Cardiac muscle cell (in vitro differentiated cells and primary cell): ENCODE data around the gene RAD9B. TPM values are rescaled to one million over a fixed set of nuclear protein-coding genes. Genes with fewer than 3 reads are reported as not detected.
A peak's percentile ranks its signal among the peaks of the same experiment; 100 is the strongest.

Source experiments
- DNase-seq, 2 donors: peaks; one replicate each; pipeline versions ENCODE4 v3.0.0 to v3.0.0-alpha.2; 2010 to 2017; ENCODE audit warnings: low read depth in 1 of 2, low spot score in 1 of 2
- H3K27ac ChIP-seq: fragments of 200-600 bp; sonication (generic); 2 replicates; pipeline ENCODE4 v1.5.1; 2016
- H3K27me3 ChIP-seq: fragments of 200-600 bp; sonication (generic); 2 replicates; pipeline ENCODE4 v1.6.0; 2016; ENCODE audit warnings: control low read depth
- H3K36me3 ChIP-seq: fragments of 200-600 bp; sonication (generic); 2 replicates; pipeline ENCODE4 v1.5.1; 2016; ENCODE audit warnings: control low read depth
- H3K4me1 ChIP-seq: fragments of 200-600 bp; sonication (generic); 2 replicates; pipeline ENCODE4 v1.8.1; 2017; ENCODE audit warnings: low read depth, mild to moderate bottlenecking, mixed run types
- H3K4me3 ChIP-seq: fragments of 200-600 bp; sonication (generic); 2 replicates; pipeline ENCODE4 v1.5.1; 2016; ENCODE audit warnings: mild to moderate bottlenecking
- H3K9me3 ChIP-seq: fragments of 200-600 bp; sonication (generic); 2 replicates; pipeline ENCODE4 v1.5.1; 2017; ENCODE audit warnings: low read depth, mild to moderate bottlenecking, control low read depth
- polyA plus RNA-seq: library from polyadenylated mRNA; unstranded; fragments of >200 nt; fragmentation: Nextera tagmentation; extraction: Ambion mirVana; gene quantifications from 2 replicates; pipeline ENCODE4 v1.2.1, GENCODE V29; 2016
- total RNA-seq: library from RNA; depleted of rRNA; stranded (reverse); fragments of >200 nt; gene quantifications from 2 replicates; pipeline ENCODE4 v1.2.3, GENCODE V29; 2016
- TF ChIP-seq, protein P1 (sequence below): IDR thresholded peaks from 2 replicates; pipeline ENCODE4 v1.5.1; 2012; ENCODE audit warnings: low read depth, mild to moderate bottlenecking, low read length

Gene RAD9B
- total and polyA plus RNA-seq, 2 experiments from 2014 or later = 1.1 to 2.3 TPM

DNA sequence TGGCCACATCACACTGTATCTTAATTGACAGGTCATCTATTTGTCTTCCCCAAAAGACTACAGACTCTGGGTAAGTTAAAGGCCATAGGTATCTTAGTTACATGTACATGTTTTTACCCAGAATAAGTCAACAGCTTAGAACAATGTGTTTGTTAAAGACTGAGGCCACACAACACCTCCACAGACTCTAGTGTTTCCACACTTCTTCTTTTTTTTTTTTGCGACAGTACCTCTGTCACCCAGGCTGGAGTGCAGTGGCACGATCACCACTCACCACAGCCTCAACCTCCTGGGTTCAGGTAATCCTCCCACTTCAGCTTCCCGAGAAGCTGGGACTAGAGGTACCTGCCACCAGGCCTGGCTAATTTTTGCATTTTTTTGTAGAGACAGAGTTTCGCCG, 35.3 kb upstream of the RAD9B start:
- TF ChIP-seq, protein P1, sequence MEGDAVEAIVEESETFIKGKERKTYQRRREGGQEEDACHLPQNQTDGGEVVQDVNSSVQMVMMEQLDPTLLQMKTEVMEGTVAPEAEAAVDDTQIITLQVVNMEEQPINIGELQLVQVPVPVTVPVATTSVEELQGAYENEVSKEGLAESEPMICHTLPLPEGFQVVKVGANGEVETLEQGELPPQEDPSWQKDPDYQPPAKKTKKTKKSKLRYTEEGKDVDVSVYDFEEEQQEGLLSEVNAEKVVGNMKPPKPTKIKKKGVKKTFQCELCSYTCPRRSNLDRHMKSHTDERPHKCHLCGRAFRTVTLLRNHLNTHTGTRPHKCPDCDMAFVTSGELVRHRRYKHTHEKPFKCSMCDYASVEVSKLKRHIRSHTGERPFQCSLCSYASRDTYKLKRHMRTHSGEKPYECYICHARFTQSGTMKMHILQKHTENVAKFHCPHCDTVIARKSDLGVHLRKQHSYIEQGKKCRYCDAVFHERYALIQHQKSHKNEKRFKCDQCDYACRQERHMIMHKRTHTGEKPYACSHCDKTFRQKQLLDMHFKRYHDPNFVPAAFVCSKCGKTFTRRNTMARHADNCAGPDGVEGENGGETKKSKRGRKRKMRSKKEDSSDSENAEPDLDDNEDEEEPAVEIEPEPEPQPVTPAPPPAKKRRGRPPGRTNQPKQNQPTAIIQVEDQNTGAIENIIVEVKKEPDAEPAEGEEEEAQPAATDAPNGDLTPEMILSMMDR = no peak
- H3K36me3 ChIP-seq = peaks cover 6% of the 10 kb centered on the region
- H3K4me1 ChIP-seq = peaks cover 6% of the 10 kb centered on the region
- DNase-seq = no peak
- peak overlapping the region; percentile 83 for H3K4me3 ChIP-seq
- no peaks in the 10 kb centered on the region for H3K9me3 ChIP-seq
- H3K27me3 ChIP-seq = no peaks in the 10 kb centered on the region
- H3K27ac ChIP-seq = no peak overlapping the region

GRCh38 chr12:110467847-110468213, 34.3 kb upstream of the RAD9B start:
- peak overlapping the region; percentile 83 for H3K4me3 ChIP-seq
- H3K36me3 ChIP-seq = peaks cover 6% of the 10 kb centered on the region
- TF ChIP-seq, protein P1 = no peak
- peak overlapping the region; percentile 88 for H3K27ac ChIP-seq
- peaks cover 6% of the 10 kb centered on the region for H3K4me1 ChIP-seq
- H3K27me3 ChIP-seq = no peaks in the 10 kb centered on the region
- no peaks in the 10 kb centered on the region for H3K9me3 ChIP-seq
- no peak for DNase-seq

DNA sequence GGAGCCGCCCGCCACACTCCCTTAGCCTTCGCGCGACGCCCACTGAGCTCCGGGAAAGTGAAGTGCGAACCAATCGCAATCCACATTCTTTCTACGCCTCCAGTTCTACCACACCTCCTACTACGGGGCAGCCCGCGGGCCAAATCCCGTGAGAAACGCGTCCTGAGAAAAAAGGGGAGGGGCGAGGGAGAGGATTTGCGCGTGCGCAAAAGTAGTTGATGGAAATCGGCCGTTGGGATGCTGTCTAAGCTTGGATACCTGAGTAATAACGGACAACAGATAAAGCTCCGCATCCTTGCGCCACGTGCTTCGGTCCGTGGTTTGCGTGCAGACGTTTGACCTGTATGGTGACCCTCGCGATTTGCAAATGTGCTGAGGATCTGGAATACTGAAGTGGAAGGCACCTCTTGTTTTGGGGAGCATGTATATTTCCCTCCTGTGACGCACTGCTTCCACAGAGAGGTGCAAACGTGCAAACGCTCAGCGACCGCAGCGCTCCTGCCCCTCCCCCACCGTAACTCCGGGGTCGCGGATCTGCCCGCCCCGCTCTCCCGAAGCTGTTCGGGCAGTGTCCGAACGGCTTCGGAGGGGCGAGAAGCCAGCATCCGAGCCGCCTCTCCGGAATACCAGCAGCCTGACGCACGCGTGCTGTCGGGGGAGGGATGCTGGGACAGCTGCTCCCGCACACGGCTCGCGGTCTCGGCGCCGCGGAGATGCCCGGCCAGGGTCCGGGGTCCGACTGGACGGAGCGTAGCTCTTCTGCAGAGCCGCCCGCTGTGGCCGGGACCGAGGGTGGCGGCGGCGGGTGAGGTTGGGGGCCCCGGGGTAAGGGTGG, 33.7 kb upstream of the RAD9B start, which contains the start of the genes FAM216A and GPN3:
Gene FAM216A, plus strand, starts transcription at position 632 of the 835 bp plus-strand sequence. Its CDS starts 31 bp downstream, at position 663.
Gene GPN3, minus strand, starts transcription at position 44 of the 835 bp plus-strand sequence. CDS start 54 bp downstream, outside the sequence.
- Histone ChIP-seq H3K36me3 (peaks cover 6% of the 10 kb centered on the region), H3K4me1 (peaks cover 6% of the 10 kb centered on the region), H3K27me3 (no peaks in the 10 kb centered on the region), H3K9me3 (no peaks in the 10 kb centered on the region), H3K4me3 (peak within 1 kb of the TSS; percentile 83), H3K27ac (peak within 1 kb of the TSS; percentile 88)
- DNase-seq = peak; percentile 99
- TF ChIP-seq, protein P1 = no peak

GRCh38 chr12:110475426-110475825, 26.7 kb upstream of the RAD9B start:
- TF ChIP-seq, protein P1 = no peak
- Histone ChIP-seq H3K4me1 (no peaks in the 10 kb centered on the region), H3K4me3 (no peak overlapping the region), H3K9me3 (no peaks in the 10 kb centered on the region), H3K27me3 (no peaks in the 10 kb centered on the region), H3K27ac (no peak overlapping the region), H3K36me3 (peaks cover 10% of the 10 kb centered on the region)
- no peak for DNase-seq

GRCh38 chr12:110498984-110499706, 3.0 kb upstream of the RAD9B start:
- no peaks in the 10 kb centered on the region for H3K27me3 ChIP-seq
- peaks cover 9% of the 10 kb centered on the region for H3K4me1 ChIP-seq
- no peaks in the 10 kb centered on the region for H3K9me3 ChIP-seq
- no peak overlapping the region for H3K27ac ChIP-seq
- TF ChIP-seq, protein P1 = no peak
- DNase-seq = peak in 1 of 2 donors; percentile 37
- H3K36me3 ChIP-seq = peaks cover 18% of the 10 kb centered on the region
- no peak overlapping the region for H3K4me3 ChIP-seq
